ENCODE measurements around the gene MRPL19.
"Not testable (repeated sequence)": the region's sequence is repeated elsewhere in the genome, so short reads cannot be mapped to it uniquely, and the experiment has no call there.

The MRPL19 gene

DNA sequence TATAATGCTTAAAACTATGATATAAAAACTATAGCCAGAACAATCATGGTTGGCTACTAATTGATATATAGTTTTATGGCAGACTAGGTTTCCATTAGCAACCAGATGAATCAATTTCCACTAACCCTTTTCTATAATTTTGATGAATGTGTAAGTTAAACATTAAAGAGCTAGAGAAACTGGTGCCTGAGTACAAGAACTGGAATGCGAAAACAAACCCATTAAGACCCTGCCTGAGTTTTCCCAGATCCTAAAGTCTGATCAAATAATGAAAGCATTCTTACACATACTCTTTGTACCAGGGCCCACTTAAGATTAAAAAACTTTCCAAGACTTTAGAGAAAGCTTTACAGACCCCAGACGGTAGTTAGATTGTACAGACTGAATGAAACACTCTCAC is 21.3 kb downstream of the MRPL19 start:
- no peak for DNase-seq (ENCODE audit: low read depth, low spot score)

GRCh38 chr2:75675423-75675822 is 28.8 kb downstream of the MRPL19 start:
- DNase-seq (ENCODE audit: low read depth, low spot score): not testable (repeated sequence)

DNA sequence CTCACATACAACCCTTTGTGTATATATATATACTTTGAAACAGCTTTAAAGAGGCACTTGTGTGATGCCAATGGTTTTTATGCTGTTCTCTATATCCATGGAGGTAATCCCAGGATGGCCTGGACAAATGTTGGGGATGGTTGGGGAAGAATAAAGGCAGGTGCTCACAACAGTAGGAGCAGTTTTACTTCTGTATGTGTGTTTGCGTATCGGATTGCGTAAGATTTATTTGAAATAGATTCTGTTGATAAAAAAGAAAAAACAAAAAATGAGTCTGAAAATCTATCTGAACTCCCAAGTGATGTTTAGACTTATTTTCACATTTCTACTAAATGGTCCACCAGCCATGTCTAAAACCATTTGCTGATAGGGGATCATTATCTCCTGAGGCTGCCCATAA is 29.3 kb downstream of the MRPL19 start:
- no peak for DNase-seq (ENCODE audit: low read depth, low spot score)

DNA sequence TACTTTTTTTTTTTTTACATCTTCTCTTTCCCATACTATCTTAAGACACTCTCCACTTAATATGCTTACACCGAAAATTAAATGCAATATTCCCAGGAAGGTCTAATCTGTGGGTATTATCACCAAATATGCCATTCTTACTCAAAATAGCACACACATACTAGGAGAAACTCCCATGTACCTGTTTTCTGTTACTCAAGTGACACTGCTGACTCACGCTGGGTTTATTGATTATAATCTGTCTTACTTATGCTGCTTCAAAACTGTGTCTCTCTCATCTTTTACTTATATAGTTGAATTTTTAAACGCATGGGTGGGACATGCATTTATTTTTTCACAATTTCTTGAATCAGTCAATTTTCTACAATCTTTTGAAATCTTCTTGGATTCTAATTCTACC is 29.9 kb downstream of the MRPL19 start:
- DNase-seq (ENCODE audit: low read depth, low spot score): no peak

DNA sequence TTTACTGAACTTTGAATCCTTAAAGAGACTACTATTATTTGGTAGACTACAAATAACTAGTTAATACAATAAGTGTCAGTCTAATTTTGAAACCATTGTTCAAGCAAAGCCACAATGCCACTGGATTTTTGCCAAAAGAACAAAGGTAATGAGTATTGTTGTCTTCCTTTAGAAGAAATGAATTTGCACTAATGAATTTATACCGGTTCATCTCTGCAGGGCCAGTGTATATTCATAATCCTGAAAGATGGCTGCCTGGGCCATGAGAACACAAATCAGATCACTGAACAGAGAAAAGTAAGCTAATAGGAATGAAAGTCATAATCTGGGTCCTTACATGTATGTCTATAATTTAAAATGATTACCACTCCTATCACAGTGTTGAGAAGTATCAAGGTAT is 33.0 kb downstream of the MRPL19 start:
- no peak for DNase-seq (ENCODE audit: low read depth, low spot score)

GRCh38 chr2:75680402-75680801 is 33.8 kb downstream of the MRPL19 start:
- no peak for DNase-seq (ENCODE audit: low read depth, low spot score)

DNA sequence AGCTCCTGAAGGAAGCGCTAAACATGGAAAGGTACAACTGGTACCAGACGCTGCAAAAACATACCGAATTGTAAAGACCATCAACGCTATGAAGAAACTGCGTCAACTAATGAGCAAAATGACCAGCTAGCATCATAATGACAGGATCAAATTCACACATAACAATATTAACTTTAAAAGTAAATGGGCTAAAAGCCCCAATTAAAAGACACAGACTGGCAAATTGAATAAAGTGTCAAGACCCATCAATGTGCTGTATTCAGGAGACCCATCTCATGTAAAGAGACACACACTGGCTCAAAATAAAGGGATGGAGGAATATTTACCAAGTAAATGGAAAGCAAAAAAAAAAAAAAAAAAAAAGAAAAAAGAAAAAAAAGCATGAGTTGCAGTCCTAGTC is 36.8 kb downstream of the MRPL19 start:
- not testable (repeated sequence) for DNase-seq (ENCODE audit: low read depth, low spot score)

GRCh38 chr2:75688196-75688595 is 41.6 kb downstream of the MRPL19 start:
- DNase-seq (ENCODE audit: low read depth, low spot score): no peak

GRCh38 chr2:75698918-75699317 is 52.3 kb downstream of the MRPL19 start:
- no peak for DNase-seq (ENCODE audit: low read depth, low spot score)

DNA sequence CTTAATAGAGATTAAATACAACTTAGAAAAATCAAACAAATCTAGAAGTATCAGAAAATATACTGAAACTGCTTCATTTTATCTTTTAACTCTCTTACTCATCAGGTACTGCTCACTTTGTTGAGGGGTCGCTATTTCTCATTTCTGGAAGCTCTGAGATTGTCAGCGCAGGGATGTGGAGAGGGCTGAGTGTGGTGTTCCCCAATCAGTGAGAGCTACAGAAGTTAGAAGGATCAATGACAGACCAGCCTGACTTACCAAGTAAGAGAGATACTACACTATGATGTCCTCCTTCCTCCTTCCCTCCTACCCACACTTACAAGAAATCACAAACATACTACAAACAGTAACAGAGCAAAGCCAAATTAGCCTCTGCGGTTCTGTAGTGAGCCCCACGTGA is 56.0 kb downstream of the MRPL19 start:
- no peak for DNase-seq (ENCODE audit: low read depth, low spot score)

- DNase-seq (ENCODE audit: low read depth, low spot score): no peak
These were observed 57.2 kb downstream of the MRPL19 start for GRCh38 chr2:75703589-75704287.

GRCh38 chr2:75705921-75706320 is 59.3 kb downstream of the MRPL19 start:
- DNase-seq (ENCODE audit: low read depth, low spot score): no peak

- DNase-seq (ENCODE audit: low read depth, low spot score): no peak
These were observed 61.3 kb downstream of the MRPL19 start for GRCh38 chr2:75707901-75708300.

- no peak for DNase-seq (ENCODE audit: low read depth, low spot score)
These were observed 62.7 kb downstream of the MRPL19 start for GRCh38 chr2:75709297-75709696.

DNA sequence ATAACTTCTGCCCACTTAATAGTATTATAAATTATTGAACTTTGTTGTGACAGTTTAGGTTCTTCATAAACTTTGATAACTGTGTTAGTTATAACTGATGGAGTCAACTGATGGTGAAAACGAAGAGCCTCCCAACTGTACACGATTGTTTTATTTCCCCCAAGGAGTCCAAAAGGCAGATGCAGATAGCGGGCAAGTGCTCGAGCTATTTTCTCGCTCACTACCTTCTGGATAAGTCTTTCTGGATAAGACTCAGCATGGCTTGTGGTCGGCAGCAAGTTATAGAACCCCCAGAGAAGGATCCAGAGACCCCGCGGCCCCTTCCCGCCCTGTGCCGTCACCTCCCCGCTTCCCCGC is 63.6 kb downstream of the MRPL19 start:
- no peak for DNase-seq (ENCODE audit: low read depth, low spot score)

DNA sequence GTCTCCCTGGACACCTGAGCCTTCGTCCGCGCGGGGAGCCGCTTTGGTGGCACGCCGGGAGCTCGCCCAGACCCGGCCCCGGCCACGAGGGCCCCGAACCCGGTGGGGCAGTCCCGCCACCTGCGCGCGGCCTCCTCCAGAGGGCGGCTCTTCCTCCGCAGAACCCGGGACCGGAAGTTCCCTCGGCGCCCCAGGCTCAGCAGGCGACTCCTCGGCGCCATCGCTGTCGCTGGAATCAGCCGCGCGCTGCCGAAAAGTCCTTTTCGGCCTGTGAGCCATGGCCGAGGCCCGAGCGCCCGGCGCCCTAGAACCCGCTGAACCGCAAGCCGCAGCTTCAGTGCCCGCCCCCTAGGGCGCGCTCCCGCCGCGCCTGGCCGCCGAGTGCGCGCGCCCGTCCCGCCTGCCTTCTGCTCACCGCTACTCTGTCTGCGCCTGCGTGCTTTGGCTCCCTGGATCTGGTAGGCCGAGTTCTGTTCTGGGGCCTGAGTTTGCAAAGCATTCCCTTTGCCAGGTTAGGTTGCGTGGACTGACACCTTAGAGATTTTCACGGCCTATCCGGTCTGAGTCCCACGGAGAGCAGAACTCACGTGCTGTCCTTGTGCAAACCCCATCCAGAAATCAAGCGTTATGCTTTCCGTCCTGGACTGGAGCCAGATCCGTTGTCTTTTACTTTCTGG is 64.1 kb downstream of the MRPL19 start, which contains the start of gene GCFC2:
Gene GCFC2 (minus strand): TSS at position 339 of the 677 bp plus-strand sequence. CDS start 60 bp downstream, at position 279.
- peak; percentile 44 for DNase-seq (ENCODE audit: low read depth, low spot score)

GRCh38 chr2:75711590-75711989 is 65.0 kb downstream of the MRPL19 start:
- not testable (repeated sequence) for DNase-seq (ENCODE audit: low read depth, low spot score)

- no peak for DNase-seq (ENCODE audit: low read depth, low spot score)
These were observed 69.8 kb downstream of the MRPL19 start for GRCh38 chr2:75716406-75716805.

DNA sequence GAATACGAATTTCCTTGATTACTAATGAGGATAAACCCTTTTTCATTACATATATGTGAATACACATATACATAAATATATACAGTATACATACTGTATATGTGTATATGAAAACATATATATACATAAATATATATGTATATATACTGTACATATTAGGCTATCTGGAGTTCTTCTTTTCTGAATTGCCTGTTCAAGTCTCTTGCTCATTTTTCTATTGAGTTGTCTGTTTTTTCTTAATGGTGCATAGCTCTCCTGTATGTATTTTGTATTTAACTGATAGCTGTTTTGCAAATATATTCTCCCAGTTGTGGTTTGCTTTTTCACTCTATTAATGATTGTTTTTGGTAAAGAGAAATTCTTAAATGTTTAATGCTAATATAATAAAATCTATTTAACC is 73.0 kb downstream of the MRPL19 start:
- DNase-seq (ENCODE audit: low read depth, low spot score): no peak

GRCh38 chr2:75720525-75720924 is 73.9 kb downstream of the MRPL19 start:
- no peak for DNase-seq (ENCODE audit: low read depth, low spot score)

DNA sequence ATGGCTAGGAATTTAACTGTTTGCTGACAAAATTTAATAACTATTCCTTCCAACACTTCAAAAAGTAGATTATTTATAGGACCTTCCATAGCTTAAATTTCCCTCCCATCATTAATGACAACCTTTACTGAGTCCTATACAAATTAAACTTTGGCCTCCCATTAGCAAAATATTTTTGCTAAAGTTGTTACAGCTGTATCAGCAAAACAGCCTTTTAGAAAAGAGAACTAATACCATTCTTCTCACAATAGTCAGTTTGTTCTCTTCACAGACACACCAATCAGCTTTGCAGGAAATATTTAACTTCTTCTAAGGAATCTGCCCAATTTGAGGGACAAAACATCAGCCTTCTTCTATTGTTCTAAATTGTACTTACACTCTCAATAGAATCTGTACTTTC is 76.1 kb downstream of the MRPL19 start:
- no peak for DNase-seq (ENCODE audit: low read depth, low spot score)

DNA sequence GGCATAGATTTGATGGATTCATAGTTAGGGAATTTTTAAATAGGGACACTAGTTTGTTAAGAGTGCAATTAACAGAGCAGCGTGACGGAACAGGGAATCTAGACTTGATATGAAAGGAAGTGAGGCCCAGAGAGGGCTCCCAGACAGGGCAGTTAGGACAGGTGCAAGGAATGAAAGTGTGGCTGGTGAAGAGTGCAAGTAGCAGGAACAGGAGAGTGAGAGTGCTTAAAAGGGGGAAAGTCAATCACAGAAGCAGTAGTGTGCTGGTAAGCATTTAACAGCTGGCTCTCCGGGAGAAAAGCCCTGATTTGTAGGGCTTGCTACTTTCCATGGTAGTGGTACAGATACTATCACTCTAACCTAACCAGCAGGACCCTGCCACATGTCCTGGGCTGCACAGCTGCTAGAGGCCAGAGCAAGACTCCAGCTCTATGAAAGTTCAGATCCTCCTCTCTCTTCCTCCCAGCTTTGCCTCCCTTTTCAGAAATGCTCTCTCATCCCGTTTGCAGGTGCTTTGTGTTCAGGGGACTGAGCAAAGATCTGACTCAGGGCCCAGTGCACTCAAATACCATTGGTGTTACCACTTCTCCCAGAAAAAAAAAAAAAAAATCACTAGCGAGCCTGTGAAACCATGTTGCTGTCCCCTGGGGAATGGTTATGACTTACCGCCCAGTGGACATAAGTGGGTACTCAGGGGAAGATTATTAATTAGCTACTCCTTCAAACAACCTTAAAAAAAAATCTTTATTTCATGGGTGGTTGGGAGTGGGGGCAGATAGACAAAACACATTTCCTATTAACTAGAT is 82.2 kb downstream of the MRPL19 start:
- no peak for DNase-seq (ENCODE audit: low read depth, low spot score)

DNA sequence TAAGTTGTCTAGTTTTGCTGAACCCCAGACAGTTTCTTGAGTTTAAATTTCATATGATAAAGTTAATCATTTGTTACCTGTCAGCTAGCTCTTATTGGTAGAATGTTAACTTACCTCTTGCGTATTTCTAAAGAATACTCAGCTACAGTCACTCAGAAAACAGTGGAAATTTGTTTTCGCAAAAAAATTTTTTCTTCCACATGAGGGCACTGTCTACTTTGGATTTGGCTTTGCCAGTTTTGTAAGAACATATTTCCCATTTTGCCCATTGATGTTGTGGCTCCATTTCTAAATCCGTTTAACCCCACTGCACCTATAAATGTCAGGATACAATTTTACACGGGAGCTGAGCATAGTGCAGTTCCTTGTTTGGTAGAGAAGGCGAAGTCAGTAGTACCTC is 83.3 kb downstream of the MRPL19 start:
- no peak for DNase-seq (ENCODE audit: low read depth, low spot score)

Measured in brain pericyte (primary cell).